ENCODE data around the gene ORM1. TPM values are rescaled to one million over a fixed set of nuclear protein-coding genes. Genes with fewer than 3 reads are reported as not detected.

ORM1 gene
- total and polyA plus RNA-seq, 10 of the 15 experiments (the other 5 are each of a cell fraction or from before 2014, with no cell fraction given) = 4.4 TPM; not detected in 9

GRCh38 chr9:114316605-114317230 is 6.2 kb upstream of the ORM1 start:
- ChIA-PET POLR2A (interaction anchor here (0.7 kb wide), 1 partner anchor 848 kb away, joined by 3 read pairs; no protein-coding TSS in a partner anchor), CTCF (interaction anchor here (1.4 kb wide), 1 partner anchor 26 kb away, joined by 4 read pairs; no protein-coding TSS in a partner anchor), SMC1A (ENCODE audit: uncharacterized antibody, unreplicated experiment) (interaction anchor here (1.1 kb wide), 1 partner anchor 119 kb away, joined by 3 read pairs; no protein-coding TSS in a partner anchor), RAD21 (ENCODE audit: unreplicated experiment) (no interaction called here)
- no peak for FAIRE-seq
- Histone ChIP-seq H3K4me1 (ENCODE audit: control insufficient read depth, insufficient read depth, low read length) (no peaks in the 10 kb centered on the region), H4K20me1 (ENCODE audit: control insufficient read depth, insufficient read depth) (no peaks in the 10 kb centered on the region), H3K27ac (ENCODE audit: control insufficient read depth, insufficient read depth) (no peak overlapping the region), H3K36me3 (ENCODE audit: control insufficient read depth in 2 of 2, insufficient read depth in 2 of 2, low read length in 1 of 2) (no peaks in the 10 kb centered on the region), H3K27me3 (replicated peaks in 1 of 2; ENCODE audit: control insufficient read depth in 2 of 2, insufficient read depth in 2 of 2, low read length in 1 of 2) (no peaks in the 10 kb centered on the region; a peak in 1 of 4 replicates), H2AFZ (ENCODE audit: control insufficient read depth, low read depth, low read length) (no peak overlapping the region), H3K79me2 (ENCODE audit: control insufficient read depth, insufficient read depth, low read length) (no peaks in the 10 kb centered on the region), H3K9ac (ENCODE audit: control insufficient read depth, insufficient read depth, low read length) (no peak overlapping the region), H3K4me2 (ENCODE audit: control insufficient read depth, insufficient read depth) (no peak overlapping the region), H3K4me3 (no peak overlapping the region), H3K9me3 (replicated peaks; ENCODE audit: control insufficient read depth, insufficient read depth, low read length) (no peaks in the 10 kb centered on the region)
- no peak for DNase-seq (ENCODE audit: low read depth, low spot score)
- no peak for ATAC-seq
- TF ChIP-seq ZBTB33 (IDR thresholded peaks at IDR 0.05) (no peak), BHLHE40 (IDR thresholded peaks at IDR 0.05; ENCODE audit: borderline replicate concordance in 1 of 2, low read depth in 2 of 2, low read length in 1 of 2) (no peak), RFX5 (IDR thresholded peaks at IDR 0.05; ENCODE audit: low read depth, low read length) (no peak)
- no TSS peak for BruUV-seq (replicated peaks)
- intact Hi-C loops (cut with micrococcal nuclease; ENCODE audit: unreplicated experiment) (no loop called here), in situ Hi-C loops (cut with MboI) (no loop called here)
- WGBS (ENCODE audit: insufficient coverage, insufficient replicate concordance, low lambda C conversion rate, missing lambda C conversion rate) = 56% methylated on average over 10 of the region's 10 CpGs

All from GM12878 (cell line).